PFSK-1 (cell line): Measurements from ENCODE around the gene HOXA5.

Experiments
- FOXP2 ChIP-seq: optimal IDR thresholded peaks from 2 replicates; pipeline ENCODE3; 2011; ENCODE audit warnings: borderline replicate concordance, control low read depth, inconsistent platforms; ENCODE audit not compliant: insufficient read depth; ENCODE audit errors: extremely low read length, extremely low read depth
- POLR2AphosphoS5 ChIP-seq: IDR thresholded peaks from 2 replicates; pipeline ENCODE4 v1.6.1; 2012; ENCODE audit warnings: low read depth, mild to moderate bottlenecking, control low read depth, low read length, moderate library complexity
- SIN3A ChIP-seq: IDR thresholded peaks from 2 replicates; pipeline ENCODE4 v1.6.1; 2012; ENCODE audit warnings: mild to moderate bottlenecking, low read length, moderate library complexity, borderline replicate concordance; ENCODE audit not compliant: insufficient read depth
- TAF1 ChIP-seq: IDR thresholded peaks from 2 replicates; pipeline ENCODE4 v1.6.1; 2012; ENCODE audit warnings: low read length, control low read depth, borderline replicate concordance; ENCODE audit not compliant: insufficient read depth
- TF ChIP-seq, protein P1 (sequence below), 2 experiments: IDR thresholded peaks; 2 replicates each; pipeline versions ENCODE4 v1.6.1 to v1.8.0; 2011 to 2012; ENCODE audit warnings: low read depth in 2 of 2, low read length in 2 of 2, control low read depth in 1 of 2, inconsistent platforms in 1 of 2, mild to moderate bottlenecking in 1 of 2, moderate library complexity in 1 of 2; ENCODE audit not compliant: insufficient read depth in 1 of 2

The HOXA5 gene

DNA sequence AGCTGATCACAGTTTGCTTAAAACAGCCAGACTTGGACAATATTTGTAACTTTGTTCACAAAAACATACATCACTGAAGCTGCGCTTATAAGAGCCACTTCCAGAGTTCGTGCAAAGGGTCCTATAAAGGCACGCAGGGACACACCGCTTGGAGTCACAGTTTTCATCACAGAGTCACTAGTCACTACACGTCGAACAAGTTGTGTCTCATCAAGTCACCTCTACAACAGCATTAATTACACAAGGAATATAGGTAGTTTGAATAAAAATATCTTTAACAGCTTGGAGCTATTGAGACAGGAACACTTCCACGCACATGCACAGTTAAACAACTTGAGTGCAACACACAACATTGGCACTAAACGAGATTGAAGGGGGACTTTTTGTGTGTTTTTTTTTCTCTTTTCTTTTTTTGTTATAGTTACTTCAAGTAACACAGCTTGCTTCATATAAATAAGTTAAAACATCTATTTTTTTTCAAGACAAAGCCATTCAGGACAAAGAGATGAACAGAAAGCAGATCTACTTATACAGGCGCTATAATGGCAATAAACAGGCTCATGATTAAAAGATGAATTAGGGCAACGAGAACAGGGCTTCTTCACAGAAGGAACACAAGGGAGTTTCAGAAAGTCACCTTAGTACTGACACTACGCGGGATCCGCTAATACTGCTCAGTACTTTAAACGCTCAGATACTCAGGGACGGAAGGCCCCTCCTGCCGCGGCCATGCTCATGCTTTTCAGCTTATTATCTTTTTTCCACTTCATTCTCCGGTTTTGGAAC, 2.2 kb downstream of the HOXA5 start:
- TF ChIP-seq TAF1 (no peak), SIN3A (no peak), POLR2AphosphoS5 (no peak)

DNA sequence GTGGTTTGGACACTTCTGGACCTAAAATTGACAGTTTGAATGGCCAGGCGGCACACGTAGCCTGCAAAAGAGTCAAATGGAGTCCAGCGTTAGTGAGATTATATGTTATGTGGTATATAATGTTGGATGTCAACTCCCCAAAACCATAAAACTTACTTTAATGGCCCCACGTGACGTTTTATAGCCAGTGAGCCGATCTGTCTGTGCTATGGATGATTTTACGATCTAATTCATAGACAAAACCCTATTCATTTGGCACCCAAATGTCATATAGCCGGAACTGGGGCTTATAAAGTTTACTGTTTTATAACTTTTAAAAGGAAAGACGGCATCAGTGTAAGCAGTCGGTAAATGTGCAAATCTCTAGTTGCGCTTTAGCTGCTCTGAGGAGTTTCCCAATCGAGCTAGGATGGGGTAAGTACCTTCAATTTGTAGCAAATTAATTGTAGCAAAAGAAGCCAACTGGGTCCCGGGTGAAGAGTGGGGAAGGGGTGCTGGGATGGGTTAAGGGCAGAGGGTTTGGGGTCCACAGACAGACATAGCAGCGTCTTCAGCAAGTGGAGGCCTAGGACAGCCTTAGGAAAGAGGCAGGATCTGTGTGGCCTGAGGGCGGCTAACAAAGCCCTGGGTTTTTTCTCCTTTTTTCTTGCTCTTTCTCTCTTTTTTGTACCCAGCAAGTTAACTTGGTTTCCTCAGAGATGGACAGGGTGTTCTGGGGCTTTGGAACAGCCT, 3.2 kb downstream of the HOXA5 start:
- TF ChIP-seq POLR2AphosphoS5 (no peak), FOXP2 (no peak), SIN3A (no peak), TAF1 (no peak)
- TF ChIP-seq, protein P1, sequence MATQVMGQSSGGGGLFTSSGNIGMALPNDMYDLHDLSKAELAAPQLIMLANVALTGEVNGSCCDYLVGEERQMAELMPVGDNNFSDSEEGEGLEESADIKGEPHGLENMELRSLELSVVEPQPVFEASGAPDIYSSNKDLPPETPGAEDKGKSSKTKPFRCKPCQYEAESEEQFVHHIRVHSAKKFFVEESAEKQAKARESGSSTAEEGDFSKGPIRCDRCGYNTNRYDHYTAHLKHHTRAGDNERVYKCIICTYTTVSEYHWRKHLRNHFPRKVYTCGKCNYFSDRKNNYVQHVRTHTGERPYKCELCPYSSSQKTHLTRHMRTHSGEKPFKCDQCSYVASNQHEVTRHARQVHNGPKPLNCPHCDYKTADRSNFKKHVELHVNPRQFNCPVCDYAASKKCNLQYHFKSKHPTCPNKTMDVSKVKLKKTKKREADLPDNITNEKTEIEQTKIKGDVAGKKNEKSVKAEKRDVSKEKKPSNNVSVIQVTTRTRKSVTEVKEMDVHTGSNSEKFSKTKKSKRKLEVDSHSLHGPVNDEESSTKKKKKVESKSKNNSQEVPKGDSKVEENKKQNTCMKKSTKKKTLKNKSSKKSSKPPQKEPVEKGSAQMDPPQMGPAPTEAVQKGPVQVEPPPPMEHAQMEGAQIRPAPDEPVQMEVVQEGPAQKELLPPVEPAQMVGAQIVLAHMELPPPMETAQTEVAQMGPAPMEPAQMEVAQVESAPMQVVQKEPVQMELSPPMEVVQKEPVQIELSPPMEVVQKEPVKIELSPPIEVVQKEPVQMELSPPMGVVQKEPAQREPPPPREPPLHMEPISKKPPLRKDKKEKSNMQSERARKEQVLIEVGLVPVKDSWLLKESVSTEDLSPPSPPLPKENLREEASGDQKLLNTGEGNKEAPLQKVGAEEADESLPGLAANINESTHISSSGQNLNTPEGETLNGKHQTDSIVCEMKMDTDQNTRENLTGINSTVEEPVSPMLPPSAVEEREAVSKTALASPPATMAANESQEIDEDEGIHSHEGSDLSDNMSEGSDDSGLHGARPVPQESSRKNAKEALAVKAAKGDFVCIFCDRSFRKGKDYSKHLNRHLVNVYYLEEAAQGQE (IDR thresholded peaks at IDR 0.05; ENCODE audit: insufficient read depth in 1 of 2, low read depth in 2 of 2, low read length in 2 of 2) = no peak

DNA sequence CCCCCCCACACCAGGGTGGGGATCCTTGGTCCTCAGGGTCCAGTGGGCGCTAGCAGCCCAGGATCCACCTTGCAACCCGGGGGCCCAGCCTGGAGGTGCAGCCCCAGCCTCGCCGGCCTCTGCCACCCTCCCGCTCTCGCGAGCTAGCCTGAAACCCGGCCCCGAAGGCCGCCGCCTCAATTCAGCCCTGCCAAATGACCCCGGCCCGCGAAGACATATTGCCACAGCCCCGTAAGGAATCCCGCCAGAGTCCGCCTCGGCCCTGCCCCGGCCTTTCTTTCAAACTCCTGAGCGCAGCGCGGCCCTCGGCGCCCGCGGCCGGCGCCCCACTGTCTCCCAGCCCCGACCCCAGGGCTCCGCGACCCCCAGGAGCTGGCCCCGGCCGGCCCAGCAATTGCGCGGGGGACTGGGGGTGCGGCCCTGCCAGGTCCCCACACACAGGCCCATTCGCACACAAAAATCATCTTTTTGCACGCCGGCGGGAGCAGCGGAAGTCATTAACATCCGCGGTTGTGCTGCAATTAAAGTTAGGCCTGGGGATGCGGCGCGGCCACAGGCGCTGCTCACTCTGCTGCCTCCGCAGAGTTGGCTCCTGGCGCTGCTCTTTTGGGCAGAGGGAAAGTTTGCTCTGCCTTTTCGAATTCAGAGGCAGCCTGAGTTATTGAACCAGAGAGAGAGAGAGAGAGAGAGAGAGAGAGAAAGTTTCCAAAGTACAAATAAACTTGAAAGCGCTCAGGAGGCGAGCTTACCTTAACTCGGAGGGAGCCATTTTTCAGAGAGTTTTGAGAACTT, 4.0 kb downstream of the HOXA5 start:
- TF ChIP-seq TAF1 = no peak

DNA sequence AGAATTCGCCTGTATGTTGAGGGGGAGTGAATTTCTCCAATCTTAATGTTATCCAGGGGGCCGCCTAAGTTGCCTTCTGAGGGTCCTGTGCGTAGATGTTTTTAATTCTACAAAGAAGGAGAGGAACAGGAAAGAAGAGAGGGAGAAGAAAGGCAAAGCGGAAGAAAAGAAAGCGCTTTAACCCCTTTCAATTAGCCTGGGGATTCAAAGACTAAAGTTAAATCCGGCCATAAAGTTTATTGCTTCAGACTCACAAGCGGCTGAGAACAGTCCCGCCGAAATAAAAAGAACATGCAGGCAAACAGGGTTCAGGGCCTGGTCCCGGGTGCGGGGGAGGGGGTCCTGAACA, 4.5 kb downstream of the HOXA5 start:
- no peak for TF ChIP-seq SIN3A
- TF ChIP-seq TAF1 = no peak
- TF ChIP-seq FOXP2 = no peak
- TF ChIP-seq, protein P1 (IDR thresholded peaks at IDR 0.05; ENCODE audit: insufficient read depth in 1 of 2, low read depth in 2 of 2, low read length in 2 of 2) = no peak
- TF ChIP-seq POLR2AphosphoS5 = no peak

DNA sequence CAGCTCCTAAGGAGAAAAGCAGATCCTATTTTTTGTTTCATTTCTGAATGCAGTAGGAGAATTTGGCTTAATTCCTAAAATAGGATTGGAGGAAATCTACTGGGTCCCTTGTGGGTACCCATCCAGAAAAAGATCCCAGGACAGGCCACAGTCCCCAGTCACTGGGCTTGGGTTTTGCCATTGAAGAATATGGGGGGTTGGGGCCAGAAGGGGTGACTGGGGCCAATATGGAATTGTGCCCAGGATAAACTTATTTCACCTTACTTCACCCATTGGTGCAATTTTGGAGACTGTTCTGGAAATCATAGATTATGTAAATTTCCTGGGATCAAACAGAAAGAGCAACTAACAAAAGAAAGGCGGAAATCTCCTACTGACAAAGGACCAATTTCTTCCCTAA, 5.0 kb downstream of the HOXA5 start:
- TF ChIP-seq SIN3A = no peak
- TF ChIP-seq, protein P1 (IDR thresholded peaks at IDR 0.05; ENCODE audit: insufficient read depth in 1 of 2, low read depth in 2 of 2, low read length in 2 of 2) = no peak
- no peak for TF ChIP-seq POLR2AphosphoS5

DNA sequence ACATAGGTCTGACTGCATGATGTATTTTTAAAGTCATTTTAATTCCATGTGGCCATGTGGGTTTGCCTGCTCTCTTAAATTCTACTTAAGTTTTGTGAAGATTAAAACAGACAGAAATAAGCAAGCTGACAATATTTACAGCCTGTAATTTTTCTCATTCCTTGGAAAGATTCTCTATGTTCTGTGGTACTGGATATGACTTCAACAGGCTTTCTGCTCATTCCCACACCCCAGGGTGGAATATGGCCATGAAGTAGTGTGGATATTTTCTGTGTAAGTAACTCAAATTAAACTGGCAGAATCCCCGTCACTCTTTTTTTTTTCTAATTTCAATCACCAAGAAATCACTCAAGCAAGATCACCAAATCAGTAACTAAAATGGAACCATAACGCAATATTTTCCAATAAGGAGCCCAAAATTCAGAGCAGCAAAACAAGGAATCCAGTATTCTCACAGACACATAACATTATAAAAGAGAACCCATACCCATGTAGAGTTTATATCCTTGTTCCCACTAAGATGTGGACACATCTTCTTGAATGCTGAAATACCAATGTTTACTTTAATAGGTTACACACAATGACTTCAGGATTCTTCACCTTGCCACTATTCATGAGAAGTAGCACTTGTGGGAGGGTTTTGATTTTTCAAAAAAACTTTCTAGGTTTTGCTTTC, 5.7 kb downstream of the HOXA5 start:
- TF ChIP-seq TAF1 = no peak
- TF ChIP-seq, protein P1 (IDR thresholded peaks at IDR 0.05; ENCODE audit: insufficient read depth in 1 of 2, low read depth in 2 of 2, low read length in 2 of 2) = no peak
